GM12892 (cell line): ENCODE measurements around the gene FREM1.

ENCODE experiments used
- POLR2A ChIP-seq: IDR thresholded peaks from 2 replicates; pipeline ENCODE4 v1.6.1; 2011; ENCODE audit warnings: low read depth, low read length, control low read depth
- POLR2AphosphoS5 ChIP-seq: IDR thresholded peaks from 2 replicates; pipeline ENCODE4 v1.6.1; 2011; ENCODE audit warnings: low read depth, low read length, control low read depth
- TAF1 ChIP-seq: IDR thresholded peaks from 2 replicates; pipeline ENCODE4 v1.6.1; 2011; ENCODE audit warnings: low read depth, mild to moderate bottlenecking, control low read depth, low read length, borderline replicate concordance

- TF ChIP-seq POLR2A (no peak), POLR2AphosphoS5 (no peak), TAF1 (no peak)
Measured at GRCh38 chr9:14813336-14814248, 96.6 kb downstream of the FREM1 start.
